GM19328 (cell line): ENCODE results near the gene HMX3.

Experiments
- ATAC-seq: cut with Tn5 transposase; IDR thresholded peaks from one replicate; pipeline ENCODE4 v1.9.1; 2021; ENCODE audit warnings: mild to moderate bottlenecking, moderate library complexity; ENCODE audit not compliant: unreplicated experiment

The HMX3 gene

GRCh38 chr10:123147635-123148413, 12.1 kb downstream of the HMX3 start, which contains the start of gene HMX2:
TSS of gene HMX2 (plus strand) at chr10:123148136. CDS start at chr10:123148379, 243 bp downstream.
- no peak for ATAC-seq

- no peak for ATAC-seq
Observed at GRCh38 chr10:123148414-123149161, 12.8 kb downstream of the HMX3 start.

- ATAC-seq: no peak
Observed at GRCh38 chr10:123149162-123149567, 13.4 kb downstream of the HMX3 start.

- ATAC-seq: no peak
Observed at GRCh38 chr10:123149568-123150270, 13.9 kb downstream of the HMX3 start.

- ATAC-seq: no peak
Observed at GRCh38 chr10:123150271-123150985, 14.7 kb downstream of the HMX3 start.

- ATAC-seq: no peak
Observed at GRCh38 chr10:123150986-123151736, 15.4 kb downstream of the HMX3 start.

- ATAC-seq: no peak
Observed at GRCh38 chr10:123151737-123152135, 16.0 kb downstream of the HMX3 start.

GRCh38 chr10:123153486-123154091, 17.8 kb downstream of the HMX3 start:
- ATAC-seq: no peak

- peak; percentile 93 for ATAC-seq
Observed at GRCh38 chr10:123154092-123154710, 18.4 kb downstream of the HMX3 start, which contains the start of gene BUB3. TSS of gene BUB3 (plus strand) at chr10:123154402. CDS start at chr10:123154918, 516 bp downstream.

- peak; percentile 33 for ATAC-seq
Observed at GRCh38 chr10:123154711-123155505, 19.1 kb downstream of the HMX3 start.

- no peak for ATAC-seq
Observed at GRCh38 chr10:123156078-123156477, 20.3 kb downstream of the HMX3 start.

- ATAC-seq: no peak
Observed at GRCh38 chr10:123157210-123157609, 21.4 kb downstream of the HMX3 start.

GRCh38 chr10:123158682-123159081, 22.9 kb downstream of the HMX3 start:
- no peak for ATAC-seq

- ATAC-seq: no peak
Observed at GRCh38 chr10:123160311-123160980, 24.7 kb downstream of the HMX3 start.

- ATAC-seq: no peak
Observed at GRCh38 chr10:123164319-123164718, 28.5 kb downstream of the HMX3 start.

- no peak for ATAC-seq
Observed at GRCh38 chr10:123165445-123166072, 29.8 kb downstream of the HMX3 start.

GRCh38 chr10:123166618-123167017, 30.8 kb downstream of the HMX3 start:
- no peak for ATAC-seq
